Type B pancreatic cell (in vitro differentiated cells): ENCODE results near the gene FRMD8. TPM values are rescaled to one million over a fixed set of nuclear protein-coding genes. Genes with fewer than 3 reads are reported as not detected.

Experiments
- DNase-seq: peaks from one replicate; pipeline ENCODE4 v3.0.0; 2021; ENCODE audit warnings: mixed read lengths; ENCODE audit not compliant: unreplicated experiment; ENCODE audit errors: extremely low spot score
- H3K27ac Mint-ChIP-seq: 2 replicates; pipeline ENCODE4 v1.8.0; 2021; ENCODE audit warnings: mild to moderate bottlenecking, mixed read lengths
- H3K27me3 Mint-ChIP-seq: 2 replicates; pipeline ENCODE4 v1.8.0; 2021; ENCODE audit warnings: mixed read lengths
- H3K36me3 Mint-ChIP-seq: 2 replicates; pipeline ENCODE4 v1.8.0; 2021; ENCODE audit warnings: mixed read lengths
- H3K4me1 Mint-ChIP-seq: one replicate; pipeline ENCODE4 v1.8.0; 2021; ENCODE audit warnings: mixed read lengths; ENCODE audit not compliant: unreplicated experiment
- H3K4me3 Mint-ChIP-seq: 2 replicates; pipeline ENCODE4 v1.8.0; 2021; ENCODE audit warnings: mild to moderate bottlenecking, mixed read lengths
- H3K9me3 Mint-ChIP-seq: 2 replicates; pipeline ENCODE4 v1.8.0; 2021; ENCODE audit warnings: mixed read lengths
- CTCF ChIP-seq: fragments of 200-600 bp; sonication (generic); conservative IDR thresholded peaks from 2 replicates; pipeline ENCODE4 v1.5.0; 2021; ENCODE audit warnings: antibody characterized with exemption, mild to moderate bottlenecking
- total RNA-seq: library from RNA; stranded (reverse); gene quantifications from 2 replicates; pipeline ENCODE4 v1.2.1, GENCODE V29; 2021; ENCODE audit warnings: low replicate concordance

Gene FRMD8
- total RNA-seq, 1 donor from 2014 or later = 35.0 TPM

GRCh38 chr11:65390996-65391395 lies 4.6 kb downstream of the FRMD8 start:
- no peaks in the 10 kb centered on the region for H3K9me3 Mint-ChIP-seq
- H3K4me3 Mint-ChIP-seq = peak overlapping the region; percentile 57
- H3K36me3 Mint-ChIP-seq = peaks cover 5% of the 10 kb centered on the region
- no peak for DNase-seq
- H3K27ac Mint-ChIP-seq = peak overlapping the region; percentile 56
- TF ChIP-seq CTCF = no peak
- H3K4me1 Mint-ChIP-seq = peaks cover 23% of the 10 kb centered on the region
- H3K27me3 Mint-ChIP-seq = no peaks in the 10 kb centered on the region

GRCh38 chr11:65392186-65392829 lies 5.9 kb downstream of the FRMD8 start:
- Mint-ChIP-seq H3K27me3 (no peaks in the 10 kb centered on the region), H3K9me3 (no peaks in the 10 kb centered on the region), H3K4me3 (no peak overlapping the region), H3K27ac (no peak overlapping the region), H3K4me1 (peaks cover 23% of the 10 kb centered on the region), H3K36me3 (peaks cover 5% of the 10 kb centered on the region)
- DNase-seq = no peak
- no peak for TF ChIP-seq CTCF

GRCh38 chr11:65392899-65393298 lies 6.5 kb downstream of the FRMD8 start:
- no peak overlapping the region for H3K27ac Mint-ChIP-seq
- H3K4me1 Mint-ChIP-seq = peaks cover 23% of the 10 kb centered on the region
- no peak for DNase-seq
- H3K9me3 Mint-ChIP-seq = no peaks in the 10 kb centered on the region
- H3K27me3 Mint-ChIP-seq = no peaks in the 10 kb centered on the region
- H3K36me3 Mint-ChIP-seq = peaks cover 5% of the 10 kb centered on the region
- TF ChIP-seq CTCF = no peak
- H3K4me3 Mint-ChIP-seq = no peak overlapping the region

- Mint-ChIP-seq H3K27ac (no peak overlapping the region), H3K4me1 (peaks cover 17% of the 10 kb centered on the region), H3K4me3 (no peak overlapping the region), H3K27me3 (no peaks in the 10 kb centered on the region), H3K36me3 (peaks cover 4% of the 10 kb centered on the region), H3K9me3 (no peaks in the 10 kb centered on the region)
- TF ChIP-seq CTCF = no peak
- no peak for DNase-seq
Measured at GRCh38 chr11:65393513-65394079, 7.2 kb downstream of the FRMD8 start.

- no peaks in the 10 kb centered on the region for H3K27me3 Mint-ChIP-seq
- no peaks in the 10 kb centered on the region for H3K9me3 Mint-ChIP-seq
- no peak for TF ChIP-seq CTCF
- no peak for DNase-seq
- no peaks in the 10 kb centered on the region for H3K36me3 Mint-ChIP-seq
- H3K27ac Mint-ChIP-seq = no peak overlapping the region
- no peak overlapping the region for H3K4me3 Mint-ChIP-seq
- peaks cover 12% of the 10 kb centered on the region for H3K4me1 Mint-ChIP-seq
Measured at GRCh38 chr11:65394125-65394536, 7.7 kb downstream of the FRMD8 start.
